ENCODE data around the gene ATF4.
A peak's percentile ranks its signal among the peaks of the same experiment; 100 is the strongest.

Gene ATF4

GRCh38 chr22:39528080-39528661, 7.8 kb downstream of the ATF4 start:
- no peak for DNase-seq

GRCh38 chr22:39528681-39529486, 8.5 kb downstream of the ATF4 start:
- peak; percentile 49 to 95 (median 82) for DNase-seq

GRCh38 chr22:39529487-39529851, 9.1 kb downstream of the ATF4 start:
- no peak for DNase-seq

GRCh38 chr22:39530116-39530515, 9.8 kb downstream of the ATF4 start:
- no peak for DNase-seq

GRCh38 chr22:39530692-39531331, 10.4 kb downstream of the ATF4 start:
- DNase-seq, result no peak

GRCh38 chr22:39532215-39533073, 12.1 kb downstream of the ATF4 start, which contains the start of gene RPS19BP1:
Gene RPS19BP1 (minus strand): TSS chr22:39532748. CDS start chr22:39532738, 10 bp downstream.
- DNase-seq, result peak; percentile 89 to 100 (median 97)

- no peak for DNase-seq
These were observed 13.7 kb downstream of the ATF4 start for GRCh38 chr22:39534092-39534506.

GRCh38 chr22:39534591-39535356, 14.4 kb downstream of the ATF4 start:
- DNase-seq, result peak in 50 of 56 donors; percentile 15 to 92 (median 59)

- DNase-seq, result no peak
These were observed 15.0 kb downstream of the ATF4 start for GRCh38 chr22:39535357-39535725.

GRCh38 chr22:39535831-39536449, 15.6 kb downstream of the ATF4 start:
- no peak for DNase-seq

GRCh38 chr22:39536711-39537110, 16.3 kb downstream of the ATF4 start:
- no peak for DNase-seq

GRCh38 chr22:39537975-39538374, 17.6 kb downstream of the ATF4 start:
- no peak for DNase-seq

GRCh38 chr22:39543095-39543494, 22.7 kb downstream of the ATF4 start:
- no peak for DNase-seq

GRCh38 chr22:39545386-39546365, 25.3 kb downstream of the ATF4 start:
- peak in 1 of 56 donors; percentile 27 for DNase-seq

- DNase-seq, result peak in 25 of 56 donors; percentile 8 to 69 (median 37)
These were observed 26.7 kb downstream of the ATF4 start for GRCh38 chr22:39546889-39547586.

- no peak for DNase-seq
These were observed 27.2 kb downstream of the ATF4 start for GRCh38 chr22:39547587-39547947.

GRCh38 chr22:39553429-39553828, 33.1 kb downstream of the ATF4 start:
- DNase-seq, result no peak

- no peak for DNase-seq
These were observed 33.8 kb downstream of the ATF4 start for GRCh38 chr22:39554151-39554550.

All from nucleus accumbens (tissue), 56 donors.